GM12891 (cell line): ENCODE data around the gene LSM4.

Experiments used
- DNase-seq: peaks from one replicate; pipeline ENCODE4 v3.0.0; 2011; ENCODE audit warnings: low spot score; ENCODE audit not compliant: insufficient read length
- FAIRE-seq: peaks from 2 replicates; lab custom pipeline; 2011; peaks lifted over from hg19 to GRCh38; lab: Jason Lieb, UNC
- PAX5 ChIP-seq: IDR thresholded peaks from 2 replicates; pipeline ENCODE4 v1.6.1; 2011; ENCODE audit warnings: low read length, moderate library complexity, mild to moderate bottlenecking; ENCODE audit not compliant: insufficient read depth, severe bottlenecking
- POLR2A ChIP-seq: IDR thresholded peaks from 2 replicates; pipeline ENCODE4 v1.6.1; 2011; ENCODE audit warnings: low read depth, low read length, control low read depth
- POLR2AphosphoS5 ChIP-seq: IDR thresholded peaks from 2 replicates; pipeline ENCODE4 v1.6.1; 2011; ENCODE audit warnings: low read depth, low read length, control low read depth
- POU2F2 ChIP-seq: IDR thresholded peaks from 2 replicates; pipeline ENCODE4 v1.6.1; 2011; ENCODE audit warnings: low read depth, mild to moderate bottlenecking, control low read depth, low read length, moderate library complexity
- SPI1 ChIP-seq: IDR thresholded peaks from 2 replicates; pipeline ENCODE4 v1.6.1; 2011; ENCODE audit warnings: low read depth, low read length, control low read depth
- TAF1 ChIP-seq: IDR thresholded peaks from 2 replicates; pipeline ENCODE4 v1.6.1; 2011; ENCODE audit warnings: low read depth, low read length, control low read depth

The LSM4 gene

GRCh38 chr19:18257503-18258470 is 65.1 kb downstream of the LSM4 start:
- DNase-seq (no peak), FAIRE-seq (no peak)
- TF ChIP-seq POLR2A (no peak), TAF1 (no peak), POU2F2 (no peak), PAX5 (no peak), SPI1 (no peak), POLR2AphosphoS5 (no peak)
